AG09309 (cell line): Measurements from ENCODE around the gene PLCG2.
"Not testable (repeated sequence)": the region's sequence is repeated elsewhere in the genome, so short reads cannot be mapped to it uniquely, and the experiment has no call there.

Experiments
- DNase-seq: peaks from one replicate; pipeline ENCODE4 v3.0.0-alpha.2; 2010; ENCODE audit warnings: low read depth
- H3K4me3 ChIP-seq: 2 replicates; pipeline ENCODE4 v1.5.1; 2011; ENCODE audit warnings: mild to moderate bottlenecking, low read depth, low read length, moderate library complexity; ENCODE audit not compliant: control insufficient read depth
- TF ChIP-seq, protein P1 (sequence below): IDR thresholded peaks from 2 replicates; pipeline ENCODE4 v1.5.1; 2011; ENCODE audit warnings: mild to moderate bottlenecking, low read depth, low read length, inconsistent platforms; ENCODE audit not compliant: insufficient read depth, control insufficient read depth; ENCODE audit errors: missing control alignments

The PLCG2 gene

DNA sequence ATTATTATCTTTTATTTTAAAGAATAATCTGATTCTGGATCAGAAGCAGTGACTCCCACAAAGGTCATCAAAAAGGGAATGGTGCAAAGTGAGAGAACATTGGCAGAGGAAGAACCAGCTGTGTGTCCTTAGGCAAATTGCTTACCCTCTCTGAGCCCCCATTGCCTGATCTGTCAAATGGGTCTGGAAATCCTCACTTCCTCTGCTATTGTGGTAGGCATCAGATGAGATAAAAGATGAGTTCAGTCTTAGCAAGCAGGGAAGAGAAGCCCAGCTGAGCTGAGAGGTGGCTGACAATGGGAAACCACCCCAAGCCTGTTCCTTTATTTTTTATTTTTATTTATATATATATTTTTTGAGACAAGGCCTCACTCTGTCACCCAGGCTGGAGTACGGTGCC is 24.2 kb upstream of the PLCG2 start:
- DNase-seq, result no peak
- TF ChIP-seq, protein P1, sequence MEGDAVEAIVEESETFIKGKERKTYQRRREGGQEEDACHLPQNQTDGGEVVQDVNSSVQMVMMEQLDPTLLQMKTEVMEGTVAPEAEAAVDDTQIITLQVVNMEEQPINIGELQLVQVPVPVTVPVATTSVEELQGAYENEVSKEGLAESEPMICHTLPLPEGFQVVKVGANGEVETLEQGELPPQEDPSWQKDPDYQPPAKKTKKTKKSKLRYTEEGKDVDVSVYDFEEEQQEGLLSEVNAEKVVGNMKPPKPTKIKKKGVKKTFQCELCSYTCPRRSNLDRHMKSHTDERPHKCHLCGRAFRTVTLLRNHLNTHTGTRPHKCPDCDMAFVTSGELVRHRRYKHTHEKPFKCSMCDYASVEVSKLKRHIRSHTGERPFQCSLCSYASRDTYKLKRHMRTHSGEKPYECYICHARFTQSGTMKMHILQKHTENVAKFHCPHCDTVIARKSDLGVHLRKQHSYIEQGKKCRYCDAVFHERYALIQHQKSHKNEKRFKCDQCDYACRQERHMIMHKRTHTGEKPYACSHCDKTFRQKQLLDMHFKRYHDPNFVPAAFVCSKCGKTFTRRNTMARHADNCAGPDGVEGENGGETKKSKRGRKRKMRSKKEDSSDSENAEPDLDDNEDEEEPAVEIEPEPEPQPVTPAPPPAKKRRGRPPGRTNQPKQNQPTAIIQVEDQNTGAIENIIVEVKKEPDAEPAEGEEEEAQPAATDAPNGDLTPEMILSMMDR, result no peak
- no peak overlapping the region for H3K4me3 ChIP-seq

DNA sequence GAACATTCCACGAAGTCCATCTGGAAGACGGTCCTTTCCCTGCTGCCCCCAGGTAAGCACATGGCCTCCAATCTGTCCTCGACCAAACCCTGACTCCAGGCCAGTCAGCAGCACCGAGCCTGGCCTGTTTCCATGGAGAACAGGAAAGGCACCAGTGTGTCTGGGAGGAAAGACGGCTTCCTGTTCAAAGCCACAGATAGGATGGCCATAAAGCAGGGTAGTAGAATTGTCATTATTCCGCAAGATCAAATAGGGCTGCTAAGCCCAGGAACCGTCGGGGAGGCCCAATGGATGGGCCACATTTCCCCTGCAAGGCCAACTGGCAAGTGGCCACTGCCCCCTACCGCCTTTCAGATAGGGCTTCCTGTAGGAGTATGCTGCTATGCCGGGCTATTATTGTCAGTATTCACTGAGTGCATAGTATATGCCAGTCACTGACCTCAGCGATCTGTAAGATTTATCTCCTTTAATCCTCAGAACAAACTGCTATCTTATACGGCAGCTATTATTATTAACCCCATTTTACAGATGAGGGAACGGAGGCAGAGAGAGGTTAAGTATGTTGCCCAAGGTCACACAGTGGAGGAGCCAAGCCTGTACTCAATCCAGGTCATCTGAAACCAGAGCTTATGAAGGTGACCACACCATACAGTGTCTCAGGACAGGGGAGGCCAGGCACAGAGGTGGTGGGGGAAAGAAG is 23.0 kb upstream of the PLCG2 start:
- H3K4me3 ChIP-seq, result no peak overlapping the region
- DNase-seq, result no peak
- TF ChIP-seq, protein P1, result no peak

DNA sequence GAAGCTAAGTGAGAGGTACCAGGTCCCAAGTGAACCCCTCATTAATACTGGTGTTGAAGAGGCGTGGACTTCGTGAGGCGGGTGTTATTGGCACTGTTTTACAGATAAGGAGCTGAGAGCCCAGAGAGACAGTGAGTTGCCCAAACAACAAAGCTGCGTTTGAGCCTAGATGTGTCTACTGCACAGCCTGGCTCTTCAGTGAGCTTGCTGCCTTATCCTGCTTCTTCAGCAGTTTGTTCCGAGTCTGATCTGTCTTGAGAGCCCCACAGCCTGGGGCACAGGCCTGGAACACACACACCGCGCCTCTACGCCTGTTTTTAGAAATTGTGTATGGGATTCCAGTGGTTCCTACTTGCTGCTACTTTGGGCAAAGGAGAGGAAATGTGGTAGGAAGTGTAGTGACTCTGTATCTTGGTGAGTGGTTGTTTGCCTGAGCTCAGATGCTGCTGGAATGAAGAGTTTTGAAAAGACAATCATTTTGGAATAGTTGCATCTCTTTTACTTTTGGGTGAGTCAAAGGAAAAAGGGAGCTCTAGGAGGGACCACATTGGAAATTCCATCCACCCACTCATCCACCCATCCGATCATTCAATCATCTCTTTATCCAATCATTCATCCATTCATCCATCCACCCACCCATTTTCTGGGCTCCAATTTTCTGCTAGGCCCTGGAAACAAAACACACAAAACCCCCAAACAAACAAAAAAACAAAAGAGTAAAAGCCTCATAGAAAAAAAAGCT is 22.3 kb upstream of the PLCG2 start:
- TF ChIP-seq, protein P1, result no peak
- DNase-seq, result no peak
- no peak overlapping the region for H3K4me3 ChIP-seq

DNA sequence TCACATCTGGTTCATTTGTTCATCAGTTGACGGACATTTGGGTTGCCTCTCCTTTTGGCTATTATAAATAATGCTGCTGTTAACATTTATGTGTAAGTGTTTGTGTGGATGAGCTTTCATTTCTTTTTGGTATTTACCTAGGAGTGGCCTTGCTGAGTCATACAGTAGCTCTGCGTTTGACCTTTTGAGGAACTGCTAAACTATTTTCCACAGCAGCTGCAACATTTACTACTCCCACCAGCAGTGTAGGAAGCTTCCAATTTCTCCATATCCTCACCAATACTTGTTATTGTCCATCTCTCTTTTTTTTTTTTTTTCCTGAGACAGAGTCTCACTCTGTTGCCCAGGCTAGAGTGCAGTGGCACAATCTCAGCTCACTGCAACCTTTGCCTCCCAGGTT is 20.7 kb upstream of the PLCG2 start:
- TF ChIP-seq, protein P1, result no peak
- no peak for DNase-seq
- no peak overlapping the region for H3K4me3 ChIP-seq

DNA sequence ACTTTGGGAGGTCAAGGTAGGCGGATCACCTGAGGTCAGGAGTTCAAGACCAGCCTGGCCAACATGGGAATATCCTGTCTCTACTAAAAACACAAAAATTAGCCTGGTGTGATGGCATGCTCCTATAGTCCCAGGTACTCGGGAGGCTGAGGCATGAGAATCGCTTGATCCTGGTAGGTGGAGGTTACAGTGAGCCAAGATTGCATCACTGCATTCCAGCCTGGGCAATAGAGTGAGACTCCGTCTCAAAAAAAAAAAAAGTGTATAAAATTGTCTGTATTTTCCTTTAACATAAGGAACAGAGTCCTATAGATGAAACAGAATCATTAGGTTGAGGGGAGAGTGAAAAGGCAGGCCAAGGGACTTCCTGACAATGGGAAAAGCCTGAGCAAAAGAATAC is 16.8 kb upstream of the PLCG2 start:
- not testable (repeated sequence) for H3K4me3 ChIP-seq, DNase-seq

DNA sequence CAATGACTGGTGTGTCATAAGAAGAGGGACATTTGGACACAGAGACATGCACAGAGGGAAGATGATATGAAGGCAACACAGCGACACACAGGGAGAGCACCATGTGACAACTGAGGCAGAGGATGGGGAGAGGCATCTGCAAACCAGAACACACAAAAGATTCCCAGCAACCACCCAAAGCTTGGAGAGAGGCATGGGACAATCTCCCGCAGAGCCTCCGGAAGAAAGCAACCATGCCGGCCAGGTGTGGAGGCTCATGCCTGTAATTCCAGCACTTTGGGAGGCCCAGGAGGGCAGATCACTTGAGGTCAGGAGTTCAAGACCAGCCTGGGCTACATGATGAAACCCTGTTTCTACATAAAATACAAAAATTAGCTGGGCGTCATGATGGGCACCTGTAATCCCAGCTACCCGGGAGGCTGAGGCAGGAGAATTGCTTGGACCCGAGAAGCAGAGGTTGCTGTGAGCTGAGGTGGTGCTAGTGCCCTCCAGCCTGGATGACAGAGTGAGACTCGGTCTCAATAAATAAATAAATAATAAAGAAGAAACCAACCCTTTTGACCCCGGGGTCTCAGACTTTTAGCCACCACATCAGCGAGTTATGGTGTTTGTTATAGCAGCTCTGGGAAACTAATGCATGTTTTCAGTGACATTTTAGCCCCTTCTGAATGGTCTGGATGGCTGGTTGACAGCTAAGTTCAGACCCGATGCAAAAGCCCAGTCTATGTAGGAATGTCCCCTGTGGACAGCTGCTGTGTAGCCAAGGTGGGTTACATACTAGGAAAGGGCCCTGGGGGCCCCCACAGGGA is 13.8 kb upstream of the PLCG2 start:
- TF ChIP-seq, protein P1, result no peak
- no peak for DNase-seq
- no peak overlapping the region for H3K4me3 ChIP-seq

DNA sequence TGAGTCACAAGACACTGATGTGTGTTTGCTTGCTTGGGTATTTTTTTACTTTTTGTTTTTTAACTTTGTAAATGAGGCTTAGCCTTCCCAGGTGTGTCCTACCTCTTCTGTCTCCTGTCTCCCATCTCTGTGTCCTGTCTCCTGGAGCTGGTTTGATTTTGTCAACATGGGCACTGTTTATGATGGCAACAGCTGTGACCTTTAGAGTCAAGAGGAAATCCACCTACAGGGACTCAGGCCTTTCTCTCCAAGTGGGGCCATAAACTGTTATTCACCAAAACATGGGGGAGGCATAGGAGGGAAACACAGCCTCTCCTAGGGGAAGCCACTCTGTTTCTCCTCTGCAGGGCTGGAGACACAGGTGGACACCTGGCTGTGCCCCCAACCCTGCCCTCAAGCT is 13.1 kb upstream of the PLCG2 start:
- H3K4me3 ChIP-seq, result no peak overlapping the region
- TF ChIP-seq, protein P1, result no peak

More for the DNA sequence above, 13.1 kb upstream of the PLCG2 start:
- no peak for DNase-seq
